Neural progenitor cell (in vitro differentiated cells): ENCODE results near the gene LRRTM1. TPM values are rescaled to one million over a fixed set of nuclear protein-coding genes. Genes with fewer than 3 reads are reported as not detected.

Experiments used
- DNase-seq: peaks from one replicate; pipeline ENCODE4 v3.0.0-alpha.2; 2016; ENCODE audit warnings: low spot score
- H2AFZ ChIP-seq: fragments of 200-600 bp; sonication (generic); replicated peaks from 2 replicates; pipeline ENCODE4 v1.6.1; 2016; ENCODE audit warnings: antibody characterized with exemption
- H3F3A ChIP-seq: fragments of 200-600 bp; sonication (generic); 2 replicates; pipeline ENCODE4 v1.6.1; 2016; ENCODE audit warnings: antibody characterized with exemption, low read depth
- H3K27ac ChIP-seq: fragments of 200-600 bp; sonication (generic); 2 replicates; pipeline ENCODE4 v1.5.1; 2016; ENCODE audit warnings: mild to moderate bottlenecking
- H3K27me3 ChIP-seq: fragments of 200-600 bp; sonication (generic); 2 replicates; pipeline ENCODE4 v1.6.1; 2016; ENCODE audit warnings: mild to moderate bottlenecking, moderate library complexity
- H3K36me3 ChIP-seq: fragments of 200-600 bp; sonication (generic); 2 replicates; pipeline ENCODE4 v1.5.1; 2016
- H3K4me1 ChIP-seq: fragments of 200-600 bp; sonication (generic); 2 replicates; pipeline ENCODE4 v1.6.1; 2016; ENCODE audit warnings: mixed run types
- H3K4me2 ChIP-seq: fragments of 200-600 bp; sonication (generic); 2 replicates; pipeline ENCODE4 v1.6.1; 2016
- H3K4me3 ChIP-seq: fragments of 200-600 bp; sonication (generic); 2 replicates; pipeline ENCODE4 v1.5.1; 2016
- H3K79me2 ChIP-seq: fragments of 200-600 bp; sonication (generic); 2 replicates; pipeline ENCODE4 v1.6.1; 2016; ENCODE audit warnings: low read depth
- H3K9ac ChIP-seq: fragments of 200-600 bp; sonication (generic); 2 replicates; pipeline ENCODE4 v1.6.1; 2016
- H3K9me3 ChIP-seq: fragments of 200-600 bp; sonication (generic); 2 replicates; pipeline ENCODE4 v1.5.1; 2016; ENCODE audit warnings: low read depth
- H4K20me1 ChIP-seq: fragments of 200-600 bp; sonication (generic); 2 replicates; pipeline ENCODE4 v1.6.1; 2016; ENCODE audit warnings: low read depth
- H3K27ac Mint-ChIP-seq: 3 replicates; pipeline ENCODE4 v1.8.0; 2021; ENCODE audit warnings: mixed read lengths
- H3K27me3 Mint-ChIP-seq: 2 replicates; pipeline ENCODE4 v1.8.0; 2022; ENCODE audit warnings: low read depth, mild to moderate bottlenecking, inconsistent platforms, moderate library complexity, mixed read lengths; ENCODE audit not compliant: insufficient read depth
- H3K36me3 Mint-ChIP-seq: 3 replicates; pipeline ENCODE4 v1.8.0; 2021; ENCODE audit warnings: mixed read lengths
- H3K4me1 Mint-ChIP-seq: 3 replicates; pipeline ENCODE4 v1.8.0; 2021; ENCODE audit warnings: mixed read lengths
- H3K4me3 Mint-ChIP-seq: 3 replicates; pipeline ENCODE4 v1.8.0; 2021; ENCODE audit warnings: mild to moderate bottlenecking, moderate library complexity, mixed read lengths
- H3K9me3 Mint-ChIP-seq: 3 replicates; pipeline ENCODE4 v1.8.0; 2020; ENCODE audit warnings: mixed read lengths
- EZH2 ChIP-seq: fragments of 200-600 bp; sonication (generic); IDR thresholded peaks from 2 replicates; pipeline ENCODE4 v1.6.1; 2017; ENCODE audit warnings: antibody characterized with exemption, mild to moderate bottlenecking, moderate library complexity
- EZH2phosphoT487 ChIP-seq: fragments of 200-600 bp; sonication (generic); IDR thresholded peaks from 2 replicates; pipeline ENCODE4 v1.6.1; 2017; ENCODE audit warnings: antibody characterized with exemption
- total RNA-seq: library from RNA; depleted of rRNA; stranded (reverse); fragments of >200 nt; gene quantifications from 2 replicates; pipeline ENCODE4 v1.2.3, GENCODE V29; 2015; ENCODE audit warnings: low replicate concordance
- TF ChIP-seq, protein P1 (sequence below): fragments of 200-600 bp; sonication (generic); IDR thresholded peaks from 2 replicates; pipeline ENCODE4 v1.5.1; 2017; ENCODE audit warnings: antibody characterized with exemption, mild to moderate bottlenecking

LRRTM1 gene
- total RNA-seq, 1 donor from 2014 or later = not detected

DNA sequence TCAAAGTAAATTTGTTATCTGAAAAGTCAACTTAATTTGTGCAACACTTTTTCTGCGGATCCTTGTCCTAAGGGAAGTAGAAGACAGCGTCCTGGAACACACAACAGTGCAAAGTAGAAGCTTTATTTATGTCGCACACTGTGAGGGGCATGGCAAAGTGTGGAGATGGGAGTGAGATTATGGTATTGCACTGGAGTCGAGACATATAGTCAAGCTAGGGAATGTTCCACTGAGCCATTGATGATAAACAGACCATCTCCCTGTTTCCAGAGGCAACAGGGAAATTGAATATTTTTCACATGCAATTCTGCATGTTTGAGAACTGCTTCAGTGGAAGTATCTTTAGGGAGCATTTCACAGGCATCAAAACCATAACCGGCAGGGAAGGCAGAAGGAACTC is 46.2 kb downstream of the LRRTM1 start:
- H3K79me2 ChIP-seq = no peaks in the 10 kb centered on the region
- H3K4me2 ChIP-seq = no peak overlapping the region
- H2AFZ ChIP-seq = no peak overlapping the region
- no peaks in the 10 kb centered on the region for H3K27me3 Mint-ChIP-seq
- no peaks in the 10 kb centered on the region for H3K9me3 ChIP-seq
- peaks cover 30% of the 10 kb centered on the region for H3K4me1 Mint-ChIP-seq
- no peaks in the 10 kb centered on the region for H3K36me3 ChIP-seq
- peaks cover 5% of the 10 kb centered on the region for H3K9me3 Mint-ChIP-seq
- no peak for DNase-seq
- no peaks in the 10 kb centered on the region for H3F3A ChIP-seq
- no peaks in the 10 kb centered on the region for H4K20me1 ChIP-seq
- no peaks in the 10 kb centered on the region for H3K27me3 ChIP-seq
- H3K4me1 ChIP-seq = peaks cover 13% of the 10 kb centered on the region
- H3K36me3 Mint-ChIP-seq = no peaks in the 10 kb centered on the region
- no peak overlapping the region for H3K27ac ChIP-seq
- no peak overlapping the region for H3K9ac ChIP-seq
- H3K27ac Mint-ChIP-seq = no peak overlapping the region
- TF ChIP-seq EZH2 = no peak
- TF ChIP-seq EZH2phosphoT487 = no peak
- TF ChIP-seq, protein P1, sequence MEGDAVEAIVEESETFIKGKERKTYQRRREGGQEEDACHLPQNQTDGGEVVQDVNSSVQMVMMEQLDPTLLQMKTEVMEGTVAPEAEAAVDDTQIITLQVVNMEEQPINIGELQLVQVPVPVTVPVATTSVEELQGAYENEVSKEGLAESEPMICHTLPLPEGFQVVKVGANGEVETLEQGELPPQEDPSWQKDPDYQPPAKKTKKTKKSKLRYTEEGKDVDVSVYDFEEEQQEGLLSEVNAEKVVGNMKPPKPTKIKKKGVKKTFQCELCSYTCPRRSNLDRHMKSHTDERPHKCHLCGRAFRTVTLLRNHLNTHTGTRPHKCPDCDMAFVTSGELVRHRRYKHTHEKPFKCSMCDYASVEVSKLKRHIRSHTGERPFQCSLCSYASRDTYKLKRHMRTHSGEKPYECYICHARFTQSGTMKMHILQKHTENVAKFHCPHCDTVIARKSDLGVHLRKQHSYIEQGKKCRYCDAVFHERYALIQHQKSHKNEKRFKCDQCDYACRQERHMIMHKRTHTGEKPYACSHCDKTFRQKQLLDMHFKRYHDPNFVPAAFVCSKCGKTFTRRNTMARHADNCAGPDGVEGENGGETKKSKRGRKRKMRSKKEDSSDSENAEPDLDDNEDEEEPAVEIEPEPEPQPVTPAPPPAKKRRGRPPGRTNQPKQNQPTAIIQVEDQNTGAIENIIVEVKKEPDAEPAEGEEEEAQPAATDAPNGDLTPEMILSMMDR = no peak
- H3K4me3 Mint-ChIP-seq = no peak overlapping the region
- no peak overlapping the region for H3K4me3 ChIP-seq

DNA sequence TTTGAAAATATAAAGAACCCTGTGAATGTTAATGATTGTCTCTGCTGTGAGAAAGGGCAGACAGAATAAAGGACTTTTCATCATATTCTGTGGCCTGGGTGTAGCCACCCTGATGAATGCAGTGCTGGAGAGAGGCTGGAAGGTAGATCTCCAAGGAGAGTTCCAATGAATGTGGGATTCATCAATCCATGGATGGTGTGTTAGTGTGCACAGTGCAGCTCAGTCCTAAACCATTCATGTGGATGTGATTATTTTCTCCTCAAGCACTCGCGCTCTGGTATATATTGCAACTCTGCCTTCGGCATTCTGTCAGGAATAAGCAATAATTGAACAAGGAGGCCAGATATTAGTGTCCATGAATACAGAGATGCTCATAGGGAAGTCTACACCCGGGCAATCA is 47.1 kb downstream of the LRRTM1 start:
- H3K27ac Mint-ChIP-seq = no peak overlapping the region
- DNase-seq = no peak
- no peaks in the 10 kb centered on the region for H4K20me1 ChIP-seq
- H3K27ac ChIP-seq = no peak overlapping the region
- TF ChIP-seq EZH2 (no peak), EZH2phosphoT487 (no peak)
- TF ChIP-seq, protein P1 = no peak
- peaks cover 30% of the 10 kb centered on the region for H3K4me1 Mint-ChIP-seq
- no peaks in the 10 kb centered on the region for H3K36me3 Mint-ChIP-seq
- H2AFZ ChIP-seq = no peak overlapping the region
- H3K27me3 ChIP-seq = no peaks in the 10 kb centered on the region
- H3F3A ChIP-seq = no peaks in the 10 kb centered on the region
- no peak overlapping the region for H3K4me3 ChIP-seq
- H3K9ac ChIP-seq = no peak overlapping the region
- no peaks in the 10 kb centered on the region for H3K9me3 ChIP-seq
- H3K9me3 Mint-ChIP-seq = peaks cover 5% of the 10 kb centered on the region
- no peak overlapping the region for H3K4me3 Mint-ChIP-seq
- H3K36me3 ChIP-seq = no peaks in the 10 kb centered on the region
- no peaks in the 10 kb centered on the region for H3K27me3 Mint-ChIP-seq
- peaks cover 13% of the 10 kb centered on the region for H3K4me1 ChIP-seq
- H3K79me2 ChIP-seq = no peaks in the 10 kb centered on the region
- no peak overlapping the region for H3K4me2 ChIP-seq

DNA sequence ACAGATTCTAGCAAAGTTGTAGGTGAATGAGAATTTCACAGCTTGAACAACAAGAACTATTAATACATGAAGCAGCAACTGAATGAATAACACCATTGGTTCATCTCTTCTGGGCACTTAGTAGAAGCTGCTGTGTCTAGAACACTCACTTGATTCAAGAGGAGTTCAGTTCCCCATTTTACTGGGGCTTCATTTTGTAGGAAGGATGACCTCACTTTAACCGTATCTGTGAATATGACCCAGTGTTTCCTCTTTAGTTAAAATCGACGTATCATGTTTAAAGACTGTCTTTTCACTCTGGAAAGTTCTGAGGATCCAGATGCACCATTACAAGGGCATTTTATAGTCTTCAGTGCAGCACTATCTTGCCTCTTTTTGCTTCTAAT is 47.8 kb downstream of the LRRTM1 start:
- Histone ChIP-seq H3K4me1 (peaks cover 13% of the 10 kb centered on the region), H3K36me3 (no peaks in the 10 kb centered on the region), H3K9ac (no peak overlapping the region), H3K79me2 (no peaks in the 10 kb centered on the region), H3K4me2 (no peak overlapping the region), H3K27me3 (no peaks in the 10 kb centered on the region), H3K27ac (no peak overlapping the region), H3F3A (no peaks in the 10 kb centered on the region), H3K4me3 (no peak overlapping the region), H2AFZ (no peak overlapping the region), H4K20me1 (no peaks in the 10 kb centered on the region), H3K9me3 (no peaks in the 10 kb centered on the region)
- TF ChIP-seq, protein P1 = no peak
- TF ChIP-seq EZH2 (no peak), EZH2phosphoT487 (no peak)
- H3K27ac Mint-ChIP-seq = no peak overlapping the region
- DNase-seq = no peak
- H3K4me1 Mint-ChIP-seq = peaks cover 30% of the 10 kb centered on the region
- no peaks in the 10 kb centered on the region for H3K36me3 Mint-ChIP-seq
- H3K9me3 Mint-ChIP-seq = peaks cover 5% of the 10 kb centered on the region
- H3K27me3 Mint-ChIP-seq = no peaks in the 10 kb centered on the region
- H3K4me3 Mint-ChIP-seq = no peak overlapping the region
